ENCODE measurements around the gene TRAF5. TPM values are rescaled to one million over a fixed set of nuclear protein-coding genes. Genes with fewer than 3 reads are reported as not detected.
A peak's percentile ranks its signal among the peaks of the same experiment; 100 is the strongest.

TRAF5 gene
- total RNA-seq, 4 donors from 2014 or later: 2.7 to 9.2 (median 4.0) TPM

- intact Hi-C loops (cut with DNase I): loop anchor here (10.0 kb wide), 2 partner anchors 147 to 327 kb away; no protein-coding TSS in a partner anchor
- TF ChIP-seq, protein P1, sequence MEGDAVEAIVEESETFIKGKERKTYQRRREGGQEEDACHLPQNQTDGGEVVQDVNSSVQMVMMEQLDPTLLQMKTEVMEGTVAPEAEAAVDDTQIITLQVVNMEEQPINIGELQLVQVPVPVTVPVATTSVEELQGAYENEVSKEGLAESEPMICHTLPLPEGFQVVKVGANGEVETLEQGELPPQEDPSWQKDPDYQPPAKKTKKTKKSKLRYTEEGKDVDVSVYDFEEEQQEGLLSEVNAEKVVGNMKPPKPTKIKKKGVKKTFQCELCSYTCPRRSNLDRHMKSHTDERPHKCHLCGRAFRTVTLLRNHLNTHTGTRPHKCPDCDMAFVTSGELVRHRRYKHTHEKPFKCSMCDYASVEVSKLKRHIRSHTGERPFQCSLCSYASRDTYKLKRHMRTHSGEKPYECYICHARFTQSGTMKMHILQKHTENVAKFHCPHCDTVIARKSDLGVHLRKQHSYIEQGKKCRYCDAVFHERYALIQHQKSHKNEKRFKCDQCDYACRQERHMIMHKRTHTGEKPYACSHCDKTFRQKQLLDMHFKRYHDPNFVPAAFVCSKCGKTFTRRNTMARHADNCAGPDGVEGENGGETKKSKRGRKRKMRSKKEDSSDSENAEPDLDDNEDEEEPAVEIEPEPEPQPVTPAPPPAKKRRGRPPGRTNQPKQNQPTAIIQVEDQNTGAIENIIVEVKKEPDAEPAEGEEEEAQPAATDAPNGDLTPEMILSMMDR (IDR thresholded peaks at IDR 0.05): no peak
- TF ChIP-seq POLR2A (IDR thresholded peaks at IDR 0.05): no peak
- H3K9me3 ChIP-seq: no peaks in the 10 kb centered on the region
- H3K27ac ChIP-seq: peak overlapping the region in 3 of 4 donors; percentile 87 to 90 (median 88)
- peaks cover 17 to 69% (median 35%) of the 10 kb centered on the region in 3 donors for H3K4me1 ChIP-seq
- no peaks in the 10 kb centered on the region for H3K27me3 ChIP-seq
- no peak for DNase-seq
- WGBS, 2 donors: 66 to 91% methylated on average over 11 of the region's 11 CpGs
- H3K4me3 ChIP-seq: peak overlapping the region in 3 of 4 donors; percentile 78 to 85 (median 84)
- H3K36me3 ChIP-seq: no peaks in the 10 kb centered on the region
Observed at GRCh38 chr1:211328084-211328694, 1.6 kb downstream of the TRAF5 start.

- Histone ChIP-seq H3K36me3 (no peaks in the 10 kb centered on the region), H3K27me3 (no peaks in the 10 kb centered on the region), H3K4me1 (peaks cover 17 to 74% (median 35%) of the 10 kb centered on the region in 3 donors), H3K9me3 (no peaks in the 10 kb centered on the region), H3K4me3 (peak overlapping the region in 2 of 4 donors; percentile 84 to 85), H3K27ac (peak overlapping the region in 3 of 4 donors; percentile 87 to 90 (median 88))
- 66 to 86% methylated on average over 5 to 6 of the region's 6 CpGs for whole genome bisulfite sequencing, 2 donors
- DNase-seq: no peak
- TF ChIP-seq, protein P1 (IDR thresholded peaks at IDR 0.05): no peak
- no peak for TF ChIP-seq POLR2A (IDR thresholded peaks at IDR 0.05)
- intact Hi-C loops (cut with DNase I): loop anchor here (10.0 kb wide), 2 partner anchors 146 to 326 kb away; no protein-coding TSS in a partner anchor
Observed at GRCh38 chr1:211328866-211329475, 2.3 kb downstream of the TRAF5 start.

- H3K4me3 ChIP-seq: peak overlapping the region in 1 of 4 donors; percentile 31
- peaks cover 17 to 76% (median 35%) of the 10 kb centered on the region in 3 donors for H3K4me1 ChIP-seq
- H3K27me3 ChIP-seq: no peaks in the 10 kb centered on the region
- TF ChIP-seq, protein P1 (IDR thresholded peaks at IDR 0.05): no peak
- peak in 1 of 4 donors; percentile 9 for TF ChIP-seq POLR2A (IDR thresholded peaks at IDR 0.05)
- WGBS, 2 donors: 34 to 58% methylated on average over 4 of the region's 4 CpGs
- no peaks in the 10 kb centered on the region for H3K9me3 ChIP-seq
- H3K36me3 ChIP-seq: no peaks in the 10 kb centered on the region
- intact Hi-C loops (cut with DNase I): loop anchor here (10.0 kb wide), 2 partner anchors 145 to 325 kb away; no protein-coding TSS in a partner anchor
- no peak for DNase-seq
- peak overlapping the region in 2 of 4 donors; percentile 10 to 88 for H3K27ac ChIP-seq
Observed at GRCh38 chr1:211329764-211330201, 3.1 kb downstream of the TRAF5 start.

DNA sequence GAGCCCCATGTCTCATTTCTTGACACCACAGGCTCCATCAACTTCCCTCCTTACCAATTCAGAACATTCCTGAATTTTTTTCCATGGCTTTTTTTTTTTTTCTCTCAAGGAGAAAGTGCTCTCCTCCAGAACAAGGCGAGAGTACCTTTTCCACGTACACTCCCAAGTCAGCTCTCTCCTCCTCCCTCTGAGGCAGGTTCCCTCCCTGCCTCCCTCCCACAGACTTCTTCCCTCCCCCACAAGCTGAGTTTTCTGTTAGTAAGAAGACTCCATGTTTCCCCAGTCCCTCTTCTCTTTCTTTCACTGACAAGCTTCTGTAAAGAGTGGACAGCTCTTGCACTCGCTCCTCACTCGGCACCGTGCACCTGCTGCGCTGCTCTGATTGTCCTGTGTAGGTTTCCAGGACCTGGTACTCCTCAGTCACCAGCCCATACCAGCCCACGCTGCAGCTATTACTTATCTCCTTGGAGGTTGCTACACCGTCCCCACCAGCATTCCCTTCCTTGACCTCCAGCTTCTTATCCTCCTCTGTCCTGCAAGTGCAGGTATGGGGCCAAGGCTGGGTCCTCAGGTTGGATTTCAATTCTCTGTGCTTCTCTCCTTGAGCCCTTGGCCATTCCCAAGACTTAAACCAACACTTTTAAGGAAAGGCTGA, 3.8 kb downstream of the TRAF5 start:
- no peaks in the 10 kb centered on the region for H3K9me3 ChIP-seq
- no peaks in the 10 kb centered on the region for H3K36me3 ChIP-seq
- H3K27me3 ChIP-seq: no peaks in the 10 kb centered on the region
- H3K27ac ChIP-seq: peak overlapping the region in 1 of 4 donors; percentile 6
- peaks cover 17 to 82% (median 35%) of the 10 kb centered on the region in 3 donors for H3K4me1 ChIP-seq
- WGBS, 2 donors: 87 to 90% methylated on average over 8 of the region's 8 CpGs
- no peak for DNase-seq
- intact Hi-C loops (cut with DNase I): no loop called here
- no peak overlapping the region for H3K4me3 ChIP-seq
- no peak for TF ChIP-seq POLR2A (IDR thresholded peaks at IDR 0.05)
- TF ChIP-seq, protein P1 (IDR thresholded peaks at IDR 0.05): no peak
